GM18508 (cell line): ENCODE measurements around the gene HOXA6.

ENCODE experiments used
- ATAC-seq: cut with Tn5 transposase; IDR thresholded peaks from one replicate; pipeline ENCODE4 v1.9.1; 2021; ENCODE audit warnings: moderate number of reproducible peaks; ENCODE audit not compliant: insufficient read depth, unreplicated experiment

HOXA6 gene

GRCh38 chr7:27163288-27164044, 15.9 kb upstream of the HOXA6 start:
- ATAC-seq = no peak

GRCh38 chr7:27162561-27163287, 15.2 kb upstream of the HOXA6 start:
- no peak for ATAC-seq

- no peak for ATAC-seq
These were observed 14.4 kb upstream of the HOXA6 start for GRCh38 chr7:27161721-27162560.

GRCh38 chr7:27161214-27161720, 13.7 kb upstream of the HOXA6 start:
- no peak for ATAC-seq

GRCh38 chr7:27160546-27161213, 13.1 kb upstream of the HOXA6 start:
- ATAC-seq = no peak

GRCh38 chr7:27160145-27160545, 12.6 kb upstream of the HOXA6 start:
- no peak for ATAC-seq

GRCh38 chr7:27159266-27160144, 11.9 kb upstream of the HOXA6 start:
- ATAC-seq = no peak

GRCh38 chr7:27158436-27159265, 11.1 kb upstream of the HOXA6 start:
- no peak for ATAC-seq

GRCh38 chr7:27157702-27158431, 10.3 kb upstream of the HOXA6 start:
- ATAC-seq = no peak

- no peak for ATAC-seq
These were observed 9.5 kb upstream of the HOXA6 start for GRCh38 chr7:27156916-27157701.

- ATAC-seq = no peak
These were observed 8.9 kb upstream of the HOXA6 start, which contains the start of gene HOXA7 for GRCh38 chr7:27156508-27156898. Gene HOXA7, minus strand, starts transcription at chr7:27156675. Its CDS starts 130 bp downstream, at chr7:27156545.

GRCh38 chr7:27155816-27156507, 8.4 kb upstream of the HOXA6 start:
- ATAC-seq = no peak

GRCh38 chr7:27154901-27155815, 7.6 kb upstream of the HOXA6 start:
- no peak for ATAC-seq

- no peak for ATAC-seq
These were observed 6.8 kb upstream of the HOXA6 start for GRCh38 chr7:27154369-27154768.

GRCh38 chr7:27153526-27153925, 6.0 kb upstream of the HOXA6 start:
- ATAC-seq = no peak
